GM12801 (cell line): ENCODE data around the gene KAT5.

Source experiments
- TF ChIP-seq, protein P1 (sequence below): IDR thresholded peaks from one replicate; pipeline ENCODE4 v1.5.1; 2011; ENCODE audit warnings: control low read depth; ENCODE audit not compliant: insufficient read length; ENCODE audit errors: extremely low read depth

The KAT5 gene

DNA sequence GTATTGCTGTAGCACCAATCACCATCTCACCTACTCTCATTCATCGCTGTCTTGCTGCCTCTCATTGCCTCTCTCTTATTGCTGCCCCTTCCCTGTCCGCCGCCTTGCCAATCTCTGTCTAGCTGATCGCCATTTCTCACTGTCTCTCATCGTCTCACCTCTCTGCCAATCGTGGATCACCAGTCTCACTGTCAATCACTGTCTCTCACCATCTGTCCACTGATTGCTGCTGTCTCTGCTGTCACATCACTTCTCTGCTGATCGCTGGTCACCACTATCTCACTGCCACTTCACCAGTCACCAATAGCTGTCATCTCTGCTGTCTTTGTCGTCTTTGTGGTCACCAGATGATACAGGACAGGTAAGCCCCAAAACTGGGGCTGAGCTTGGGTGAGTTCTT, 29.1 kb downstream of the KAT5 start:
- TF ChIP-seq, protein P1, sequence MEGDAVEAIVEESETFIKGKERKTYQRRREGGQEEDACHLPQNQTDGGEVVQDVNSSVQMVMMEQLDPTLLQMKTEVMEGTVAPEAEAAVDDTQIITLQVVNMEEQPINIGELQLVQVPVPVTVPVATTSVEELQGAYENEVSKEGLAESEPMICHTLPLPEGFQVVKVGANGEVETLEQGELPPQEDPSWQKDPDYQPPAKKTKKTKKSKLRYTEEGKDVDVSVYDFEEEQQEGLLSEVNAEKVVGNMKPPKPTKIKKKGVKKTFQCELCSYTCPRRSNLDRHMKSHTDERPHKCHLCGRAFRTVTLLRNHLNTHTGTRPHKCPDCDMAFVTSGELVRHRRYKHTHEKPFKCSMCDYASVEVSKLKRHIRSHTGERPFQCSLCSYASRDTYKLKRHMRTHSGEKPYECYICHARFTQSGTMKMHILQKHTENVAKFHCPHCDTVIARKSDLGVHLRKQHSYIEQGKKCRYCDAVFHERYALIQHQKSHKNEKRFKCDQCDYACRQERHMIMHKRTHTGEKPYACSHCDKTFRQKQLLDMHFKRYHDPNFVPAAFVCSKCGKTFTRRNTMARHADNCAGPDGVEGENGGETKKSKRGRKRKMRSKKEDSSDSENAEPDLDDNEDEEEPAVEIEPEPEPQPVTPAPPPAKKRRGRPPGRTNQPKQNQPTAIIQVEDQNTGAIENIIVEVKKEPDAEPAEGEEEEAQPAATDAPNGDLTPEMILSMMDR = no peak

DNA sequence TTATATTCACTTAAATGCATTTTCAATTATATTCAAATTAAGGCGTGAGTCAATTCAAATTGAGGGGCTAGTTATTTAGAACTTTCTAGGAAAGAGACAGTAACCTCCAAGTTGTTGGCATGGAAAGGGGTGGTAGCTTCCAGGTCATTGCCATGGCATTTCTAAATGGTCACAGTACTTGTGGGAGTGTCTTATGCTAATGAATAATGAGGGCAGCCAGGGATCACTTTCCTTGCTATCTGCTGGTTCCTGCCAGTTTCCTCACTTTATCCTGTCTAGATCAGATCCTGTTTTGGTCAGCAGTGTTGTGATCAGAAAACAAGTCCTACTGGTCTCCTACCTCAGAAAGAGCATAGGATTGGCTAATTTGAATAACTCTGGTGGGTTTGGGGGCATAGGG, 30.3 kb downstream of the KAT5 start:
- TF ChIP-seq, protein P1 = no peak

DNA sequence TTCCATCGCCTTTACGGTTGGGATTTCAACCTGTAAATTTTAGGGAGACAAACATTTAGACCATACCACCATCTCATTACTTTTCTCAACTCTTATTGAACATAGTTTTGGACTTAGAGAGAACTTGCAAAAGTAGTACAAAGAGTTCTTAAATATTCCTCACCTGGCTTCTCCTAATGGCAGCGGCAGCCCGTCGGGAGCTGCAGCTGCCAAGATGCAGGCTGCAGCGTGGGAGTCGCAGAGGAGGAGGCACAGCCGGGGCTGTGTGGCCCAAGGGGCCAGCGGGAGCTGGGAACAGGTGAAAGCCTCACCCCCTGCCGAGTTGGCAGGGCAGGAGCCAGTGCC, 31.6 kb downstream of the KAT5 start:
- TF ChIP-seq, protein P1 = no peak

DNA sequence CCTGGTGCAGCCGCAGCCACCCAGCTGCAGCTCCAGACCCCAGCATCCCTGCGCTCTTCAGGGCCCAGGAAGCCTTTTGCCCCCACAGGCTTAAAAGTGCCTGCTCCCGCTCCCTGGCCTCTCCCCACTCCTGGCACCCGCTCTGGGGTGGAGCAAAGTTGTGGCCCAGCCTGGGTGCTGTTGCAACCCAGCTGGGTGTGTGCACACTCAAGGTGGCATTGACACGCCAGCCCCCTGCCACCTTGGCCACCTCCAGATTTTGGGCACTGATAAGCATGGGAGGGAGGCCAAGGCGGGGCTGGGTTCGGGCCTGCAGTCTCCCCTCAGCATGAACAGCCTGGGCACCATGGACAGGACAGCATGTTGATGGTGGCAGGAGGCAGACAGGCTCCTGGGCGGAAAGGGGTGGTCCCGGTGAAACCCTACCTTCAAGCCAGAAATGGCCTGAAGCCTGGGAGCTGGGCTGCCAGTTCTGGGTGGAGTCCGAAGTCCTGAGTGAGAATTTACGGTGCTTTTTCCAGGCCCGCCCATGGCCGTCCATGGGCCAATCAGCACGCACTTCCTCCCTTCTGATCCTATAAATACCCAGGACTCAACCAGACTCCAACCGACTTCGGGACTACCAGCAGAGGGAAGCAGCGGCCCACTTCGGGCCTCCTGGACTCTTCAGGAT, 32.1 kb downstream of the KAT5 start:
- TF ChIP-seq, protein P1 = no peak

DNA sequence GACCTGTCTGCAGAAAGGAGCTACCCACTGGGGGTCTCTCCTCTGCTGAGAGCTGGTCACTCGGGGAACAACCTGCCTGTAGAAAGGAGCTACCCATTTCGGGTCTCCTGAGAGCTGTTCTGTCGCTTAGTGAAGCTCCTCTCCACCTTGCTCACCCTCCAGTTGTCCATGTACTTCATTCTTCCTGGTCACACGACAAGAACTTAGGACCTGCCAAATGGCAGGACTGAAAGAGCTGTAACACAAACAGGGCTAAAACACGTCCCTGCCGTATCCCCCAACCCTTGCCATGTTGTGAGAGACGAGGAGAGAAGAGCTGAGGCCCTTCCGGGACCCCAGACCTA, 32.6 kb downstream of the KAT5 start:
- TF ChIP-seq, protein P1 = no peak

DNA sequence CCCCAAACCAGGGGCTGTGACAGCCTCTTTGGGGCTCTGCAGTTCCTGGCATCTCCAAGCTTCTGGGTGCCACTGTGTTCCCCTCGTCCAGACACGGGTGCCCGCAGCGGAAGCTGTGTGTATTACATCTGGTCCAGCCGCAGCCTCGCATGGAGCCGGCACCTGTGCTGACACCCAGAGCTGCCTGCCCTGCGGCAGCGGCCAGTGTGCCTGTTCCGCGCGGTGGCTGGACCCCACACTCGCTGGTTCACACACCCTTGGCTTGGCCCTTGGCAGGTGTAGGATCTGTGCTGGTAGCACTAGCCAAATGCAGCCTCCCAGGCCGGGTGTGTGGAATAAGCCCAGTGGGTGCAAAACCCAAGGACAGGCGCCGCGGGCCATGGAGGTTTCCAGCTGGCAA, 33.0 kb downstream of the KAT5 start:
- TF ChIP-seq, protein P1 = no peak

DNA sequence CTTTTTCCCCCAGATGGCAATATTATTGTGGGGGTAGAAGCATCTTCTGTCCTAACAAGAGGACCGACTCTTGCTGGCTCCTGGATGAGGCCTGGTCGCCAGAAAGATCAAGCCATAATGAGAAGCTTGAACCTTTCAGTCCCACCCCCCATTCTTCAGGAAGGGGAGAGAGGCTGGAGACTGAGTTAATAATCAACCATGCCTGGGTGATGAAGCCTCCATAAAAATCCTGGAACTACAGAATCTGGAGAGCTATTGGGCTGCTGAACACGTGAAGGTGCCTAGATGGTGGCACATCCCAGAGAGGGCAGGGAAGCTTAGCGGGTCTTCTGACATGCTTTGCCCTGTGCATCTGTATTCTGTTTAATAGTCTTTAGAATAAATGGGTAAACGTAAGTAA, 52.4 kb downstream of the KAT5 start:
- TF ChIP-seq, protein P1 = no peak

DNA sequence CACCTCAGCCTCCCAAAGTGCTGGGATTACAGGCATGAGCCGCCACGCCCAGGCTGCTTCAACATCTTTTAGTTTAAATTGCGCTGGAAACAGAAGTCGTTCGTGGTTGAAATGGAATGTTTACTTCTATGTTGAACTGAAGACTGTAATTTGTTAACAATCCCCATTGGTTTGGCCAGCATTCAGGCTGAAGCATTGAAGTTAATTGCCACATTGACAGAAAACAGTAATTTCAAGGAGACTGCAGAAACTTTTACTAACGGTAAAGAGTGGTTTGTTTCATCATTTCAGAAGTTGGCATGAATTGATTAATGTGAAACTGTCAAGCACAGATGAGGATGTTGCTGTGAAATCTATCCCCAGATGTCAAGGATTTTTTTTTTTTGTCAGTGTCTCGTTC, 54.5 kb downstream of the KAT5 start:
- TF ChIP-seq, protein P1 = no peak
